HG03025 (cell line): ENCODE measurements around the gene RAB1B.
A peak's percentile ranks its signal among the peaks of the same experiment; 100 is the strongest.
"Not testable (repeated sequence)": the region's sequence is repeated elsewhere in the genome, so short reads cannot be mapped to it uniquely, and the experiment has no call there.

Experiments used
- ATAC-seq: cut with Tn5 transposase; IDR thresholded peaks from one replicate; pipeline ENCODE4 v1.9.1; 2021; ENCODE audit warnings: mild to moderate bottlenecking, moderate library complexity; ENCODE audit not compliant: unreplicated experiment, low FRiP score

RAB1B gene

DNA sequence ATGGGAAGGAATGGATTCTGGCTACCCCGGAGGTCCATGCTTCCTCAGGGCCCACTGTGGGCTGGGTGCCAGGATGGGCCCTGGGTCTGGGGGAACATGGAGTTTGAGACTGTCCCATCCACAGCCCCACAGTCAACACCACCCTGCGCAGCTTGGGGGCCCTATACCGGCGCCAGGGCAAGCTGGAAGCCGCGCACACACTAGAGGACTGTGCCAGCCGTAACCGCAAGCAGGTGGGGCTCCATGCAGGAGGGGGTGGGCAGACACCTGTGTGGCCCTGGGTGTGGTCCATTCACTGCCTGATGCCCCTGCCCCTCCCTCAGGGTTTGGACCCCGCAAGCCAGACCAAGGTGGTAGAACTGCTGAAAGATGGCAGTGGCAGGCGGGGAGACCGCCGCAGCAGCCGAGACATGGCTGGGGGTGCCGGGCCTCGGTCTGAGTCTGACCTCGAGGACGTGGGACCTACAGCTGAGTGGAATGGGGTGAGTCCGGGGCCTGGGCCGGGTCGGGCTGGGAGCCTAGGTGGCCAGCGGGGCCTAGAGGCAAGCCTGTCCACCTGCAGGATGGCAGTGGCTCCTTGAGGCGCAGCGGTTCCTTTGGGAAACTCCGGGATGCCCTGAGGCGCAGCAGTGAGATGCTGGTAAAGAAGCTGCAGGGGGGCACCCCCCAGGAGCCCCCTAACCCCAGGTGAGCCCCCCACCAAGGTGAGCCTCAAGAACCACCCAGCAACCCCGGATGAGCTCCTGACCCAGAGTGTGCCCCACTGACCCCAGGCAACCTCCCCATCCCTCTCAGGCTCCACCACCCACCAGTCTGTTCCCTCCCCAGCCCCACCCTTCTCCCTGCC, 2.7 kb upstream of the RAB1B start:
- no peak for ATAC-seq

DNA sequence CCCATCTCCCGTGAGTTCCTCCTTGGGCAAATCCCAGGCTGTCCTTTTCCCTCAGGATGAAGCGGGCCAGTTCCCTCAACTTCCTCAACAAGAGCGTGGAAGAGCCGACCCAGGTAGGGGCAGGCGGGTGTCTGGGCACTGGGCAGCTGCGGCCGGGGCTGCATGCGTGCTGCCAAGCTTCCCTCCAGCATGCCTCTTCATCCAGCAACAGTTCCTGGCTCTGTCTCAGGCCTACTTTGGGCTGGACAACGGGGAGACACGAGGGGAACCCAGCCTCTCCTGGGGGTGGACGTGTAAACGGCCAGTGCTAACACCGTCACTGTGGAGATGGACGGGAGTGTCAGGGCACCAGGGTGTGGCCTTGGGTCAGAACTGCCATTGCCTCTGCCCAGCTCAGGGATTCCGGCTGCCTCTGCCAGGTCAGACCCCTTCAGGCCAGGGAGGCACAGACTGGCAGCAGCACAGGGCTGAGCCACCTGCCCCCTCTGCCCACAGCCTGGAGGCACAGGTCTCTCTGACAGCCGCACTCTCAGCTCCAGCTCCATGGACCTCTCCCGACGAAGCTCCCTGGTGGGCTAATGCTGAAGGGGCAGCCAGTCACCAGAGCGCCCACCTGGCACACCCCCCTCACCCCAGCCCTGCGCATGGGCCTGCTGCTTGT, 1.9 kb upstream of the RAB1B start:
- no peak for ATAC-seq

- ATAC-seq, result no peak
Measured at GRCh38 chr11:66267039-66267378, 1.4 kb upstream of the RAB1B start.

DNA sequence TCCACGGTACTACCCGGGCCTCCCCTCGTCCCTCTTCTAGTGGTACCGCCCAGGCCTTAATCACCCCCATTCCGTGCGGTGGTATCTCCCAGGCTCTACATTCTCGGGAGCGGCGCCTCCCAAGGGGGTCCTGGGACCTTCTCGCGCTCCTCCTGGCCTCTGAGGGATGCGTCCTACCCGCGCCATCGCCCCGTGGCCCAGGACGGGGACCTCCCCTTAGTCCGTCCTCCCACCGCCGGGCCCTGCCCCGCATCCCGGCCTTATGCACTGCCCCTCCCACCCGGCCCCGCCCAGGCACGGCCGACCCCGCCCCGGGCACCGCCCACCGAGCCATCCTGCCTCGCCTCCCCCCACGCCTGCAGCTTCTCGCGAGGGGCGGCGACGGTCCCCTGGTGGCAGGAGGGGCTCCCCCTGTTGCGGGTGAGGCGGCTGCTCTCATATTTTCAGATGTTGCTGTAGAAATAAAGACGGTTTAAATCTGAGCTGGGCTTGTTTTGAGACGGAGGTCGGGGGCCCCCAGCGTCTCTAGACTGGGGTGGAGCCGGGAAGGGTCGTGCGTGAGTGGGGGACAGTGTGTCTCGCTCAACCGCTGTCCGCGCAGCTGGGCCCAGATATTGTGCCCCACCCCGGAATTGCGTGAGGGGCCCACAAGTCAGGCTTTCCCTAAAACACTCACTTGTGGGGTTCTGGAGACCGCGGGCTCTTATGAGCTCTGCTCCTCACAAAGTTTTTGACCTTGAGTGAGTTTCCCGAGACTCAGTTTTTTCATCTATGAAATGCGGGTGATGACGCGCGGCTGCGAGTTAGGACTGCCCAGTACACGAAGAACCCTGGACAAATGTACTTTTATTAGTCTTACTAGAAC, 828 bp upstream of the RAB1B start:
- peak; percentile 35 for ATAC-seq

- no peak for ATAC-seq
Measured at GRCh38 chr11:66268952-66269905, 790 bp downstream of the RAB1B start.

- no peak for ATAC-seq
Measured at GRCh38 chr11:66271816-66272215, 3.4 kb downstream of the RAB1B start.

DNA sequence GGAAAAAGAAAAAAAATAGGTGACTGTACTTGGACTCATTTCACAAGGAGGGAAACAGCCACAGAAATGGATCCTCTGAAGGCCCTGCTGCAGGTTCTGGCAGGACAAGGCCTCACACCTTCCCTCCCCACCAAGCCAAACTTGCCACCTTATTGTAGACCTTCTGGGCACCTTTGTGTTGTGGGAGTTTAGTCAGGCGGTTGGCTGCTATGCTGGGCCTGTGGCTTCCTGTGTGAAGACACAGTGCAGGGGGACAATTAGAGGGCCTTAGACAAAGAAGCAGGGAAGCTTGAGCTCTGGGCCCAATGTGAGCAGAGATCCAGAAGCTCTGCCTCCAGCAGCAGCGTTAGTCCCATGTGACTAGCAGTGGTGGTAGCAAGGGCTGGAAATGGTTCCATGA, 4.2 kb downstream of the RAB1B start:
- ATAC-seq, result no peak

- no peak for ATAC-seq
Measured at GRCh38 chr11:66274219-66274618, 5.8 kb downstream of the RAB1B start.

DNA sequence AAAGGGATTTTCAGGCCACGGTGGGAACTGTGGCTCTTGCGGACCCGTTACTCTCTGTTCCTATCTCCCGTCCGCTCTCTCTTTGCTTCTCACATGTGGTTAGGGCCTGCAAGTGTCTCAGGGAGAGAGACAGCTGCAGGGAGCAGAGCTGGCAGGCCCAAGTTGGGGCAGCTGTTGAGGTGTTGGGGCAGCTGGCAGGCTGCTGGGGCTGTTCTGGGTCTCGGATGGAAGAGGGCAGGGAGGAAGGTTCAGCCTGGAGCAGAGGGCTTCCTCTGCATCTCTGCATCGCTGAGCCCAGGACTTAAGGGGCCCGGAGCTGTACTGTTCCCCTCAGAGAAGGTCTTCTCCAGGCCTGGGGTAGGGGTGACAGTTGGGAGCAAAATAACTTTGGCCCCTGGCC, 7.0 kb downstream of the RAB1B start:
- no peak for ATAC-seq

- no peak for ATAC-seq
Measured at GRCh38 chr11:66275984-66276612, 7.7 kb downstream of the RAB1B start.

DNA sequence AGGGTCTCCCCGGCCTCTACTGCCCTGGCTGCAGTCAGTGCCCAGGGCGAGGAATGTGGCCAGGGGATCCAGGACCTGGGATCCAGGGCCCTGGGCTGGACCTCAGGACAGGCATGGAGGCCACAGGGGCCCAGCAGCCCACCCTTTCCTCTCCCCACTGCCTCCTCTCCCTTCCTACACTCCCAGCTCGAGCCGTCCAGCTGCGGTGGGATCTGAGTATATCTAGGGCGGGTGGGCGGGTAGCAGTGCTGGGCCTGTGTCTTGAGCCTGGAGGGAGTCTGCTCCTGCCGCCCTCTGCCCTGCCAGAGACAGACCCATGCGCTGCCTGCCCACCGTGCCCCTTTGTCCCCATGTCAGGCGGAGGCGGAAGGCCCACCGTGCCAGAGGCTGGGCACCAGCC, 8.2 kb downstream of the RAB1B start:
- not testable (repeated sequence) for ATAC-seq

- not testable (repeated sequence) for ATAC-seq
Measured at GRCh38 chr11:66277064-66277463, 8.6 kb downstream of the RAB1B start.

DNA sequence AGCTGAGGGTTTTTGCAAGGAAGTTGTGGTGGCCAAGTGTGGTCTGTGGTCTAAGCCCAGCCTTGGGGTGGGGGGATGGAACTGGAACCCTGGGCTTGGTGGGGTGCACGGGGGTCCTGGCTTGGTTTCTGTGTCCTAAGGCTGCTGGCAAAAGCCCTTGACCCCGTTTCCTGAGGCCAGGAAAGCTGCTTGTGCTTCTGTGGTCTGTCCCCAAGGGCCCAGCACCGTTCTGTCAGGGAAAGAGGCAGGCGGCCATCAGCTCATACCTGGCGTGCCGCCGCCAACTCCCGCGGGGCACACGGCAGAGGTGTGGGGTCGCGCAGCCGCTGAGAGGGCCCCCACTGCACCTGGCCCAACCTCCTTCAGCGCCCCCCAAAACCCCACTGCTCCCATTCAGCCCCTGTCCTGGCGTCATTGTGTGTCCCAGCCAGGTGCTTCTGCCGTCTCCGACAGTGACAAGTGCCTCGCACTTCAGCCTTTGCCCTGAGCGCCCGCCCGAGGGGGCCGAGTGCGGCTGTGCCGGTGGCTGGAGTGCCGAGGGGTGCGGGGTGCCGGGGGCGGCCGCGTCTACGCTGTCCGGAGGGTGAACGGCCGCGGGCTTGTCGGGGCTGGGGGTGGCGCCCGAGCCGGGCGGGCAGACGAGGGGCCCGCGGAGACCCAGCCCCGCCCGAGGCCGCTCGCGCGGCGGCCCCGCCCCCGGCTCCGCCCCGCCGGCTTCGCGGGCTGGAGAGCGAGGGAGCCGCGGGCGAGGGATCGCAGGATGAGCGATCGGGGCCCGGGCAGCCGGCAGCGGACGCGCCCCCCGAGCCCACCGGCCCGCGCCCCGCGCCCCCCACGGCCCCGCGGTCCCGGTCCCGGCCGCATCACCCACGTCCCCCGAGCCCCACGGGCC, 9.3 kb downstream of the RAB1B start, which contains the start of gene CNIH2:
TSS of gene CNIH2 (plus strand) at position 705 of the 892 bp plus-strand sequence. CDS start 282 bp downstream, outside the sequence.
- ATAC-seq, result no peak

DNA sequence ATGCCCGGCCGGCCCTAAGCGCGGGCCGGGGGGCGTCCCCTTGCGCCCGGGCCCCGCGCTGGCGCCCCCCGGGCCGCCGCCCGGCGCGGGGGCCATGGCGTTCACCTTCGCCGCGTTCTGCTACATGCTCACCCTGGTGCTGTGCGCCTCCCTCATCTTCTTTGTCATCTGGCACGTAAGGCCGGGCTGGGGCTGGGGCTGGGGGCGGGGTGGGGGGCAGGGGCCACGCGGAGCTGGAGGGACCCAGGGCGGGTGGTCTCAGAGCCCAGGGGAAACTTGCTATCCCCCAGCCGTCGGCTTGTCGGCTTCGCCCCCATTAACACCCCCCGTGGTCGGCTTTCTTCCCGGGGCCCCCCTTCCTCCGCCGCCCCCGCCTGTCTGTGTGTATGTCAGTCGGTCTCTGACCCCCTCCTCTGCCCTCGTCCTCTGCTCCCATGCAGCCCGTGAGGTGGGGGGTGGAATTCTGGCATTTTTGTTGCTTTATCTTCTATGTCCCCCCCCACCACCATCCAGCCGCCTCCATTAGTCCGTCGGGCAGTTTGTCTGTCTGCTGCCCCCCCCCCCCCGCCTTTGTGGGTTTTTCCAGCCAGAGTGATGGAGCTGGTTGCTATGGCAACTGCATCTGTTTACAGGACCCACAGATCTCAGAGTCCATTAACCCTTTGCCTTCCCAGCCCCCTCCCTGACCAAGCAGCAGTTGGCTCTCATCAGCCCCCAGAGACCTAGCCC, 10.1 kb downstream of the RAB1B start:
- no peak for ATAC-seq

DNA sequence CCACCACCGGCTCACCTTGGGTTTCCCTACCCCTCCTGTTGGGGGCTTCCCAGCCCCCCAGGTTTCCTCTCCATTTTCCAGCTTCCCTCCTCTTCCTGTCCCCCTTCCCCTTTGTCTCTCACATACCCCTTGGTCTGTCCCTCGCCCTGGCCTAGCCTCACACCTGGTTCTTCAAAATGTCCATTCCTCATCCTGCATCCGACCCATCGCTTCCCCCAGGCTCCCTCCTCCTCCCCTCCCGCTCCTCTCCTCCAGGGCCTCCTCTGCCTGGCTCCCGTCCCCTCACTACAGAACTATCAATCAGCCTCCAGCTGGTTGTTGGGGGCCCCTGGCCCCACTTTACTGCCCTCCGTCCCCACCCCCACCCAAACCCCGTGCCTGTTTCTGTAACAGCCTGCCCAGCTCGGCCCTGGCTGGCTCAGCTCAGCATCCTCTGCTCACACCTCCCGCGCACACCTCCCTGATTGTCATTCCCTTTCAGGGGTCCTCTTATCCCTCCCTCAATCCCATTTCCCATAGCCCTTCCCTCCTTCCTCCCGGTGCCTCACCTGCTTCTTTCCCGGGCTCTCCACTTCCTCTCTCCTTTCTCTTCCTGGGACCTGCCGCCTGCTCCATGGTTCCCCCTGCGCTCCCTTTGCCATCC, 10.8 kb downstream of the RAB1B start:
- ATAC-seq, result no peak

GRCh38 chr11:66280428-66280827, 12.0 kb downstream of the RAB1B start:
- ATAC-seq, result no peak

- no peak for ATAC-seq
Measured at GRCh38 chr11:66281001-66281400, 12.6 kb downstream of the RAB1B start.
